Measurements from ENCODE around the gene RIC8B. TPM values are rescaled to one million over a fixed set of nuclear protein-coding genes. Genes with fewer than 3 reads are reported as not detected.

The RIC8B gene
- polyA plus RNA-seq, 2 donors, result 1.2 to 1.5 TPM

DNA sequence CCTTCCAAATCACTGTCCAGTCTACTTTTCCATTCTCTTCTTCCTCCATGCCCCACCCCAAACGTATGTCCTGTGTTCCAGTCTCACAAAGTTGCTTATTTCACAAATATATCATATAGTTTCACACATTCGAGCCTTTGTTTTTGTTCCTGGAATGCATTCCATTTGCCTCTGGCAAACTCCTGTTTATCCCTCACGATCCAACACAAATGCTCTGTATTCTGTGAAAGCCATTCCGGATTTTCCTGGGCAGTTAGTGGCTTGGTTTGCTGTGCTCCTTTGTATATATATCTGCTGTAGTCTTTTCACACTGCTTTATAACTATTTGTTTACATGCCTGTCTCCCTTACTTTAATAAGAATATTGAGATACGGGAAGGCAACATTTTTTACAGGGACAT lies 9.0 kb downstream of the RIC8B start:
- H3K27me3 ChIP-seq (ENCODE audit: control insufficient read depth in 1 of 2, insufficient read depth in 2 of 2, low read length in 2 of 2), result no peaks in the 10 kb centered on the region
- H3K9me3 ChIP-seq (ENCODE audit: control insufficient read depth in 2 of 2, insufficient read depth in 1 of 2, low read depth in 1 of 2, low read length in 1 of 2), result peaks cover 0 to 2% of the 10 kb centered on the region in 2 donors
- no peak overlapping the region for H3K27ac ChIP-seq (ENCODE audit: low read depth in 2 of 2, low read length in 1 of 2)
- WGBS, 2 donors, result 69 to 81% methylated on average over 5 of the region's 5 CpGs
- no peaks in the 10 kb centered on the region for H3K36me3 ChIP-seq (ENCODE audit: control insufficient read depth in 2 of 2, insufficient read depth in 2 of 2, low read length in 1 of 2)
- H3K4me3 ChIP-seq (ENCODE audit: low read depth in 1 of 2, low read length in 2 of 2), result no peak overlapping the region
- peaks cover 0 to 1% of the 10 kb centered on the region in 2 donors for H3K4me1 ChIP-seq (ENCODE audit: control insufficient read depth in 2 of 2, insufficient read depth in 2 of 2, low read length in 1 of 2)

DNA sequence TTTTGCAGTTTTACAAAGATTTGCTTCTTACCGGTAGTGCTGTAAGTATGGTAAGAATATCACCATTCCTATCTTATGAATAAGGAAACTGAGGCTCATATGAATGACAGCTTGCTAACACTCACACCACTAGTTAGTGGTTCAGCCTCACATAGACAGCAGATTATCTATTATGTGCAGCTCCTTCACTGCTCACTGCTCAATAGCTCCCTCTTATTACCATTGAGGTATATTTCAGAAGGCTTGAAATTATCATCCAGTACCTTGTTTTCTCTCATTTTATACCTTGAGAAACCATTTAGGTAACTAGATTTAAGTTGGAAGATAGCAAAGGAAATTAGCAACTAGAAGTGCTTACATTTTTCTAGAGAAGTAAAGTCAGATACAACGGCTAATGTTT lies 15.5 kb downstream of the RIC8B start:
- H3K4me3 ChIP-seq (ENCODE audit: low read depth in 1 of 2, low read length in 2 of 2), result no peak overlapping the region
- H3K9me3 ChIP-seq (ENCODE audit: control insufficient read depth in 2 of 2, insufficient read depth in 1 of 2, low read depth in 1 of 2, low read length in 1 of 2), result no peaks in the 10 kb centered on the region
- H3K27me3 ChIP-seq (ENCODE audit: control insufficient read depth in 1 of 2, insufficient read depth in 2 of 2, low read length in 2 of 2), result no peaks in the 10 kb centered on the region
- H3K4me1 ChIP-seq (ENCODE audit: control insufficient read depth in 2 of 2, insufficient read depth in 2 of 2, low read length in 1 of 2), result peaks cover 0 to 3% of the 10 kb centered on the region in 2 donors
- H3K36me3 ChIP-seq (ENCODE audit: control insufficient read depth in 2 of 2, insufficient read depth in 2 of 2, low read length in 1 of 2), result peaks cover 6 to 7% of the 10 kb centered on the region in 2 donors
- H3K27ac ChIP-seq (ENCODE audit: low read depth in 2 of 2, low read length in 1 of 2), result no peak overlapping the region
- 80 to 90% methylated on average over 2 of the region's 2 CpGs for WGBS, 2 donors

DNA sequence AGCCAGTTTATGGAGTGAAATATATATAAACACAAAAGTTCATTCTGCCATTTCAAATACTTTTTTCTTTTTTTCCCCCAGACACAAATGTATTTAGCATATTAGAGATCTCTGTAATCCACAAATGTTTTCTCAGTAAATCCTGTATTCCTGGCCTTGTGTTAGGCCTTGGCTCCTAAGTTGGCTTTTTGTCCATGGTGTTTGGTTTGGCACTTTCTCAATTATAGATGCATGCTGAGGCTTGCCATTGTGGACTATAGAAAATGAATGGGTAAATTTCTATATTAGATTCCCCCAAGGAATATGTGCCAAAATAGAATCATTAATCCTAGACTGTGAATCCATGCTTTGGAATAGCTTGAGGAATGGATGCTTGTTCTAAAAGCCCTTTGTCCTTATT lies 17.0 kb downstream of the RIC8B start:
- H3K9me3 ChIP-seq (ENCODE audit: control insufficient read depth in 2 of 2, insufficient read depth in 1 of 2, low read depth in 1 of 2, low read length in 1 of 2), result no peaks in the 10 kb centered on the region
- peaks cover 6 to 7% of the 10 kb centered on the region in 2 donors for H3K36me3 ChIP-seq (ENCODE audit: control insufficient read depth in 2 of 2, insufficient read depth in 2 of 2, low read length in 1 of 2)
- H3K27me3 ChIP-seq (ENCODE audit: control insufficient read depth in 1 of 2, insufficient read depth in 2 of 2, low read length in 2 of 2), result no peaks in the 10 kb centered on the region
- no peak overlapping the region for H3K4me3 ChIP-seq (ENCODE audit: low read depth in 1 of 2, low read length in 2 of 2)
- no peak overlapping the region for H3K27ac ChIP-seq (ENCODE audit: low read depth in 2 of 2, low read length in 1 of 2)
- H3K4me1 ChIP-seq (ENCODE audit: control insufficient read depth in 2 of 2, insufficient read depth in 2 of 2, low read length in 1 of 2), result peaks cover 0 to 3% of the 10 kb centered on the region in 2 donors

DNA sequence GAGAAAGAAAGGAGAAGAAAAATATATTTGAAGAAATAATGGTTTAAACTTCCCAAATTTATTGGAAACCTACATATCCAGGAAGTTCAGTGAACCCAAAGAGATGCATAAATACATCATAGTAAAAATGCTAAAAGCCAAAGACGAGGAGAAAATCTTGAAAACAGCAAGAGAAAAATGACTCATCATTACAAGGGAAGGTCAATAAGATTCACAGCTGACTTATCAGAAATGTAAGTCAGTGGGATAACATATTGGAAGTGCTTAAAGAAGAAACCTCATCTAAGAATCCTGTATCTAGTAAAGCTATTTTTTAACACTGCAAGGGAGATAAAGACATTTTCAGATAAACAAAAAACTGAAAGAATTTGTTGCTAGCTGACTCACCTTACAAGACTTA lies 19.9 kb downstream of the RIC8B start:
- Histone ChIP-seq H3K27me3 (ENCODE audit: control insufficient read depth in 1 of 2, insufficient read depth in 2 of 2, low read length in 2 of 2) (no peaks in the 10 kb centered on the region), H3K4me1 (ENCODE audit: control insufficient read depth in 2 of 2, insufficient read depth in 2 of 2, low read length in 1 of 2) (no peaks in the 10 kb centered on the region), H3K27ac (ENCODE audit: low read depth in 2 of 2, low read length in 1 of 2) (no peak overlapping the region), H3K9me3 (ENCODE audit: control insufficient read depth in 2 of 2, insufficient read depth in 1 of 2, low read depth in 1 of 2, low read length in 1 of 2) (no peaks in the 10 kb centered on the region), H3K36me3 (ENCODE audit: control insufficient read depth in 2 of 2, insufficient read depth in 2 of 2, low read length in 1 of 2) (peaks cover 6 to 7% of the 10 kb centered on the region in 2 donors), H3K4me3 (ENCODE audit: low read depth in 1 of 2, low read length in 2 of 2) (no peak overlapping the region)
- 76 to 77% methylated on average over 1 of the region's 1 CpG for WGBS, 2 donors

DNA sequence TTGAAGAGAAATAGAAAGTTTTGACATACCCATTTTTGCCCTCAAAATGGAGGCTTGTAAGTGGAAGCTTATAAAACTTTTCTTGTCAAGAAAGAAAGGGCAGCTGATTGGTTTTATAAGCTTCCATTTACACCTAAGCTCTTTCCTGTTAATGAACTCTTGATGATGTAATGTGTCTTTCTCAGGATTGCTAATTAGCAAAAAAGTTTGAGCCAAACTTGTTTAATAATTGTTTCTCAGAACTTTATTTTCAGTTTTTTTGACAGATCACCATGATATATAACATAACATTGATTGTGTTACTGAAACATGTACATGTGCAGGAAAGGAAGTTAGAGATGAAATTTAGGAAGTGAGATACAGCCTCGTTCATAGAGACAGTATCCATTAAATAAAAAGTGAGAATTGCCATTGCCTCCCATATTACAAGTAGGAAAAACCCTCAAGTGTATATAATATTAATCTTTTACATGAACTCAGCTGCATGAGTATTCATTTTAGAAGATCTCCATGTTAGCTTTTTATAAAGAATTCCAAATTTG lies 26.8 kb downstream of the RIC8B start:
- H3K9me3 ChIP-seq (ENCODE audit: control insufficient read depth in 2 of 2, insufficient read depth in 1 of 2, low read depth in 1 of 2, low read length in 1 of 2), result no peaks in the 10 kb centered on the region
- H3K27ac ChIP-seq (ENCODE audit: low read depth in 2 of 2, low read length in 1 of 2), result no peak overlapping the region
- H3K4me3 ChIP-seq (ENCODE audit: low read depth in 1 of 2, low read length in 2 of 2), result no peak overlapping the region
- 44 to 63% methylated on average over 1 of the region's 1 CpG for WGBS, 2 donors
- H3K36me3 ChIP-seq (ENCODE audit: control insufficient read depth in 2 of 2, insufficient read depth in 2 of 2, low read length in 1 of 2), result no peaks in the 10 kb centered on the region
- H3K27me3 ChIP-seq (ENCODE audit: control insufficient read depth in 1 of 2, insufficient read depth in 2 of 2, low read length in 2 of 2), result no peaks in the 10 kb centered on the region
- H3K4me1 ChIP-seq (ENCODE audit: control insufficient read depth in 2 of 2, insufficient read depth in 2 of 2, low read length in 1 of 2), result no peaks in the 10 kb centered on the region

DNA sequence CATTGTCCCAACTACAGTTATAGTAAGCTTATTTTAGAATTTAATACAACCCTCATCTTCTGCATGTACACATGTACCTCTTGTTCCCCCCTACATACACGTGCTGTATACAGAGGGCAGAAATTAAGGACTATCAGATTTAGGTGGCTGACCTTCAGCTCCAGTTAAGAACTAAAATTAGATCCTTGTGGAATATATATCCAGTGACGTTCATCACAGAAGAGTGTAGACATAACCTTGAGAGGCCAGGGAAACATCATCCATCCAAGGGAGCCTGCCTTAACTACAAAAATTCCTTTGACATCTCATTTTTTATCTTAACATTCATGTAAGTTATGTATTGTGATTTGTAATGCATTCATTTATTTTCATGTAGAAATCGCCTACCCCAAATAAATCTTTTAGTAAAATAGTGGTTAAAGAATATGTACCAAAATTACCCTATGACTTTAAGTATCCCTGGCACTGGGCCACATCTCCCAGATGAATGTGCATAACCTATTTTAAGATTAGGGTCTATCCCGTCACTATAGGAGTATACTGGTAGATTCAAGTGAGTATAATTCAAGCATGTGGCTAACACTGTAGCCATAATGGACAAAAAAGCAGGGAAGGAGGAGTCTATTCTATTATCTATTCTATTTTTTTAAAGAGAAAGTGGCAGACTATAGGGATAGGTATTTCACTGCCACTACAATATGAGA lies 27.5 kb downstream of the RIC8B start:
- H3K9me3 ChIP-seq (ENCODE audit: control insufficient read depth in 2 of 2, insufficient read depth in 1 of 2, low read depth in 1 of 2, low read length in 1 of 2), result no peaks in the 10 kb centered on the region
- H3K27me3 ChIP-seq (ENCODE audit: control insufficient read depth in 1 of 2, insufficient read depth in 2 of 2, low read length in 2 of 2), result no peaks in the 10 kb centered on the region
- no peaks in the 10 kb centered on the region for H3K4me1 ChIP-seq (ENCODE audit: control insufficient read depth in 2 of 2, insufficient read depth in 2 of 2, low read length in 1 of 2)
- H3K4me3 ChIP-seq (ENCODE audit: low read depth in 1 of 2, low read length in 2 of 2), result no peak overlapping the region
- WGBS, 2 donors, result 80 to 84% methylated on average over 4 of the region's 4 CpGs
- H3K27ac ChIP-seq (ENCODE audit: low read depth in 2 of 2, low read length in 1 of 2), result no peak overlapping the region
- no peaks in the 10 kb centered on the region for H3K36me3 ChIP-seq (ENCODE audit: control insufficient read depth in 2 of 2, insufficient read depth in 2 of 2, low read length in 1 of 2)

DNA sequence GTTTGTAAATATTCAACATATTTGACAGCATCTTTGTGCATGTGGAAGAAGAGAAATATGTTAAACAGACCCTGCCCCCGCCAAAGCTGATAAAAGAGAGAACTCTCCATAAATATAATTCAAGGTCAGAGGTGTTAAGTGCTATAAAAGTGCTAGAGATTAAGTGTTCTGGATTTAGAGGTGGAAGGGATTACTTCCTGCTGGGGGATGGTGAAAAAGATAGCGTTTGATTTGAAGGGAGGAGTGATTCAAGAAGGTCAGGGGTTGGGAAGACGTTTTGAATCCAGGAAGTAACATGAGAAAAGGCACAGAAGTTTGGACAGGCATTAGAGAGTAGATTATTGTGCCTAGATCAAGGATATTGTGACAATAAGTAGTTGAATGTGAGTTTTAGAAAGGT lies 30.2 kb downstream of the RIC8B start:
- H3K9me3 ChIP-seq (ENCODE audit: control insufficient read depth in 2 of 2, insufficient read depth in 1 of 2, low read depth in 1 of 2, low read length in 1 of 2), result no peaks in the 10 kb centered on the region
- no peak overlapping the region for H3K4me3 ChIP-seq (ENCODE audit: low read depth in 1 of 2, low read length in 2 of 2)
- no peaks in the 10 kb centered on the region for H3K36me3 ChIP-seq (ENCODE audit: control insufficient read depth in 2 of 2, insufficient read depth in 2 of 2, low read length in 1 of 2)
- no peaks in the 10 kb centered on the region for H3K27me3 ChIP-seq (ENCODE audit: control insufficient read depth in 1 of 2, insufficient read depth in 2 of 2, low read length in 2 of 2)
- 55 to 72% methylated on average over 3 of the region's 3 CpGs for WGBS, 2 donors
- no peak overlapping the region for H3K27ac ChIP-seq (ENCODE audit: low read depth in 2 of 2, low read length in 1 of 2)
- H3K4me1 ChIP-seq (ENCODE audit: control insufficient read depth in 2 of 2, insufficient read depth in 2 of 2, low read length in 1 of 2), result no peaks in the 10 kb centered on the region

DNA sequence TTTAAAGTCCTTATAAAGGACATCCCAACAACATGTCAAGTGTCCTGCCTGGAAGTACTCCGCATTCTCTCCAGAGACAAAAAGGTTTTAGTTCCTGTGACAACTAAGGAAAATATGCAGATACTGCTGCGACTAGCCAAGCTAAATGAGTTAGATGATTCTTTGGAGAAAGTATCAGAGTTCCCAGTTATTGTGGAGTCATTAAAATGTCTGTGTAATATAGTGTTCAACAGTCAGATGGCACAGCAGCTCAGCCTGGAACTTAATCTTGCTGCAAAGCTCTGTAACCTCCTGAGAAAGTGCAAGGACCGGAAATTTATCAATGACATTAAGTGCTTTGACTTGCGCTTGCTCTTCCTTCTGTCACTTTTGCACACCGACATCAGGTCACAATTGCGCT lies 40.2 kb downstream of the RIC8B start:
- H3K36me3 ChIP-seq (ENCODE audit: control insufficient read depth in 2 of 2, insufficient read depth in 2 of 2, low read length in 1 of 2), result peaks cover 0 to 4% of the 10 kb centered on the region in 2 donors
- 92 to 93% methylated on average over 6 of the region's 6 CpGs for WGBS, 2 donors
- no peak overlapping the region for H3K27ac ChIP-seq (ENCODE audit: low read depth in 2 of 2, low read length in 1 of 2)
- H3K9me3 ChIP-seq (ENCODE audit: control insufficient read depth in 2 of 2, insufficient read depth in 1 of 2, low read depth in 1 of 2, low read length in 1 of 2), result no peaks in the 10 kb centered on the region
- H3K27me3 ChIP-seq (ENCODE audit: control insufficient read depth in 1 of 2, insufficient read depth in 2 of 2, low read length in 2 of 2), result no peaks in the 10 kb centered on the region
- no peaks in the 10 kb centered on the region for H3K4me1 ChIP-seq (ENCODE audit: control insufficient read depth in 2 of 2, insufficient read depth in 2 of 2, low read length in 1 of 2)
- no peak overlapping the region for H3K4me3 ChIP-seq (ENCODE audit: low read depth in 1 of 2, low read length in 2 of 2)

DNA sequence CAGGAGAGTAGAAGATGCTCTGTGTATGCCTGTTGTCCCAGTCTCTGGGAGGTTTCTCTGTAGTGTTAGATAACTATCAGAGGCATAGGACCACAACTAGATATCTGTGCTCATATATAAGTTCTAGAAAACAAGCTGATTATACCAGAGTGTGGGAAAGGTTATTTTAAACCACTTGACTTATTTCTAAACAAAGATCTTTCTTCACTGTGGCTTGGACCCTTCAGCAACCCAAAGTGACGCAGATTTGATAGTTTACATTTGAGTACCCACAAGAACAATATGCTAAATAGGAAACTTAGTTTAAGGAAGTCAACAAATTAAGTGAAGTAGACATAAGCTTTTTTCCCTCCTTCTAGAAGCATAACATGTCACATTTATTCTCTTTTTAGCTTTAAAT lies 41.3 kb downstream of the RIC8B start:
- Histone ChIP-seq H3K4me3 (ENCODE audit: low read depth in 1 of 2, low read length in 2 of 2) (no peak overlapping the region), H3K27me3 (ENCODE audit: control insufficient read depth in 1 of 2, insufficient read depth in 2 of 2, low read length in 2 of 2) (no peaks in the 10 kb centered on the region), H3K36me3 (ENCODE audit: control insufficient read depth in 2 of 2, insufficient read depth in 2 of 2, low read length in 1 of 2) (peaks cover 0 to 4% of the 10 kb centered on the region in 2 donors), H3K9me3 (ENCODE audit: control insufficient read depth in 2 of 2, insufficient read depth in 1 of 2, low read depth in 1 of 2, low read length in 1 of 2) (no peaks in the 10 kb centered on the region), H3K27ac (ENCODE audit: low read depth in 2 of 2, low read length in 1 of 2) (no peak overlapping the region), H3K4me1 (ENCODE audit: control insufficient read depth in 2 of 2, insufficient read depth in 2 of 2, low read length in 1 of 2) (no peaks in the 10 kb centered on the region)
- WGBS, 2 donors, result 92 to 94% methylated on average over 1 of the region's 1 CpG

DNA sequence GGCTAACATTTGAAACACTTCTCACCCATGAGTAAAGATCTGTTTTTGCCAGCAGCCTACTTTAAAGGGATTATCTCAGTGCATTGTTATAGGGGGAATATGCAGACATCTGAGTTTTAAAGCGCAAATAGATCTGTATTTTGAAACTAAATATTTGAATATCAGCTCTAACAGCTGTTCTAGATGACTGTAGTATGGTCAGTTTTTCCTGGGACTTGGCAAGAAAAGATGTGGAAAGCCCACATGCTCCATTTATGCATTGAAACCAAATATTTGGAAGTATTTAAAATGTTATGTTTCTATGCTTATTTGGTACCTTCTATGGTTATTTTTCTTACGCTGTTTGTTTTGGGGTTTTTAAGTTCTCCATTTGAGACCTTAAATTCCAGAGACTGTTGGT lies 41.7 kb downstream of the RIC8B start:
- no peak overlapping the region for H3K27ac ChIP-seq (ENCODE audit: low read depth in 2 of 2, low read length in 1 of 2)
- no peaks in the 10 kb centered on the region for H3K27me3 ChIP-seq (ENCODE audit: control insufficient read depth in 1 of 2, insufficient read depth in 2 of 2, low read length in 2 of 2)
- 88% methylated on average over 2 of the region's 2 CpGs for WGBS, 2 donors

More for the DNA sequence above, 41.7 kb downstream of the RIC8B start:
- Histone ChIP-seq H3K4me3 (ENCODE audit: low read depth in 1 of 2, low read length in 2 of 2) (no peak overlapping the region), H3K36me3 (ENCODE audit: control insufficient read depth in 2 of 2, insufficient read depth in 2 of 2, low read length in 1 of 2) (peaks cover 0 to 4% of the 10 kb centered on the region in 2 donors), H3K4me1 (ENCODE audit: control insufficient read depth in 2 of 2, insufficient read depth in 2 of 2, low read length in 1 of 2) (no peaks in the 10 kb centered on the region), H3K9me3 (ENCODE audit: control insufficient read depth in 2 of 2, insufficient read depth in 1 of 2, low read depth in 1 of 2, low read length in 1 of 2) (no peaks in the 10 kb centered on the region)
